SH-SY5Y (cell line): ENCODE data around the gene FAM228B.

ENCODE experiments used
- GATA2 ChIP-seq: IDR thresholded peaks from 2 replicates; pipeline ENCODE4 v1.6.1; 2011; ENCODE audit warnings: mild to moderate bottlenecking, low read depth, low read length
- GATA3 ChIP-seq: IDR thresholded peaks from 2 replicates; pipeline ENCODE4 v1.6.1; 2011; ENCODE audit warnings: low read depth, mild to moderate bottlenecking, low read length, moderate library complexity

- TF ChIP-seq GATA2 (no peak), GATA3 (no peak)
Measured at GRCh38 chr2:24189551-24189950, 66.3 kb downstream of the FAM228B start.
